ENCODE data around the gene SPAG16.

GRCh38 chr2:213868526-213868925 lies 584.3 kb downstream of the SPAG16 start:
- TF ChIP-seq CTCF (IDR thresholded peaks at IDR 0.05; ENCODE audit: low read length) (no peak), EZH2 (IDR thresholded peaks at IDR 0.05; ENCODE audit: borderline replicate concordance, low read length) (no peak)

Data from OCI-LY1 (cell line).